Right lobe of liver (tissue), 4 donors: ENCODE data around the gene UNC5B.

Experiments
- POLR2A ChIP-seq: fragments of 450-650 bp; IDR thresholded peaks from one replicate; pipeline ENCODE4 v1.6.1; 2017; ENCODE audit warnings: antibody characterized with exemption, mild to moderate bottlenecking
- TF ChIP-seq, protein P1 (sequence below), 4 donors: fragments of 200-600 bp in 3 of 4; fragments of 450-650 bp in 1 of 4; IDR thresholded peaks; one replicate each; pipeline versions ENCODE4 v1.5.1 to v1.8.0; 2016 to 2022; ENCODE audit warnings: antibody characterized with exemption in 4 of 4, mild to moderate bottlenecking in 2 of 4
- donor health status: DM: no; HTN: no; CAD: no.
- donor health status: DM: no; HTN: no; CAD: no.
- donor health status: DM: no; HTN: yes; CAD: no.

DNA sequence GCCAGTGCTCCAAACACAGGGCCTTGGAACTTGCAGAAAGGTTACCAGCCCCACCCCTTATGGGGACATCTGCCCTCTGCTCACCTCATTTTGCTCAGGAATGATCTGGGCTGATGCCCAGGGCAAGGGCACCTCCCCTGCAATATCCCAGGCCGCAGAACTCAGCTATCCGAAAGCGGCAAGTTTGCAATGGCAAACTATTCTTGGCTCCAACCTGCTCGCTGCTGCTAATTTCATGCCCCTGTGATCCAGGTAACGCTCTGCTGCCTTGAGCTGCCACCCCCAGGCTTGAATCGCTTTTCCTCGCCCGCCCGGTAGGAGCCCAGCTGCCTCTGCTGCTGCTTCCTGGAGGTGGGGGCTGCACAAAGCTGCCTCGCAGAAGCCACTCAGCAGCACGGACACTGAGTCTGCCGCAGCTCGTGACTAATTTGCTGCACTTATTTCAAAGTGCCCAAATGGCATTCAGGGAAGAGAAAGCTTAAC, 124.9 kb downstream of the UNC5B start:
- no peak for TF ChIP-seq POLR2A
- TF ChIP-seq, protein P1, sequence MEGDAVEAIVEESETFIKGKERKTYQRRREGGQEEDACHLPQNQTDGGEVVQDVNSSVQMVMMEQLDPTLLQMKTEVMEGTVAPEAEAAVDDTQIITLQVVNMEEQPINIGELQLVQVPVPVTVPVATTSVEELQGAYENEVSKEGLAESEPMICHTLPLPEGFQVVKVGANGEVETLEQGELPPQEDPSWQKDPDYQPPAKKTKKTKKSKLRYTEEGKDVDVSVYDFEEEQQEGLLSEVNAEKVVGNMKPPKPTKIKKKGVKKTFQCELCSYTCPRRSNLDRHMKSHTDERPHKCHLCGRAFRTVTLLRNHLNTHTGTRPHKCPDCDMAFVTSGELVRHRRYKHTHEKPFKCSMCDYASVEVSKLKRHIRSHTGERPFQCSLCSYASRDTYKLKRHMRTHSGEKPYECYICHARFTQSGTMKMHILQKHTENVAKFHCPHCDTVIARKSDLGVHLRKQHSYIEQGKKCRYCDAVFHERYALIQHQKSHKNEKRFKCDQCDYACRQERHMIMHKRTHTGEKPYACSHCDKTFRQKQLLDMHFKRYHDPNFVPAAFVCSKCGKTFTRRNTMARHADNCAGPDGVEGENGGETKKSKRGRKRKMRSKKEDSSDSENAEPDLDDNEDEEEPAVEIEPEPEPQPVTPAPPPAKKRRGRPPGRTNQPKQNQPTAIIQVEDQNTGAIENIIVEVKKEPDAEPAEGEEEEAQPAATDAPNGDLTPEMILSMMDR (IDR thresholded peaks at IDR 0.05) = no peak
